K562 (cell line): ENCODE measurements around the gene KLHL35. TPM values are rescaled to one million over a fixed set of nuclear protein-coding genes. Genes with fewer than 3 reads are reported as not detected.

Experiments
- EP300 ChIP-seq: IDR thresholded peaks from 2 replicates; pipeline ENCODE4 v1.6.1; 2012; ENCODE audit warnings: low read length, improper control_type of control experiment
- GATA2 ChIP-seq: sonication (generic); formaldehyde crosslinking; IDR thresholded peaks from 2 replicates; pipeline ENCODE4 v1.4.0; 2020; ENCODE audit warnings: mild to moderate bottlenecking, missing genetic modification reagents
- KLF16 ChIP-seq: IDR thresholded peaks from 2 replicates; pipeline ENCODE4 v1.6.1; 2016; ENCODE audit warnings: antibody characterized with exemption
- MAFK ChIP-seq: IDR thresholded peaks from 2 replicates; pipeline ENCODE4 v1.6.1; 2011; ENCODE audit warnings: low read length, improper control_type of control experiment
- RBM15 ChIP-seq: fragments of 200-400 bp; formaldehyde crosslinking; IDR thresholded peaks from 2 replicates; pipeline ENCODE4 v1.6.1; 2018; ENCODE audit warnings: mild to moderate bottlenecking, low read length, moderate library complexity; ENCODE audit not compliant: insufficient read depth
- RCOR1 ChIP-seq, 2 experiments: IDR thresholded peaks; 2 replicates each; pipeline ENCODE4 v1.6.1; 2012; ENCODE audit warnings: low read depth in 2 of 2, low read length in 2 of 2, borderline replicate concordance in 1 of 2, improper control_type of control experiment in 1 of 2
- TCF3 ChIP-seq: sonication (generic); formaldehyde crosslinking; IDR thresholded peaks from 2 replicates; pipeline ENCODE4 v1.4.0; 2020; ENCODE audit warnings: mild to moderate bottlenecking, missing genetic modification reagents
- ZEB2 ChIP-seq: fragments of 450-650 bp; IDR thresholded peaks from 2 replicates; pipeline ENCODE4 v1.6.1; 2016
- ZKSCAN1 ChIP-seq: fragments of 150-350 bp; IDR thresholded peaks from 2 replicates; pipeline ENCODE4 v1.6.1; 2016; ENCODE audit warnings: low read depth, low read length
- polyA plus RNA-seq, 8 experiments: library from polyadenylated mRNA; depleted of rRNA in 4 of 8; stranded (reverse) in 5 of 8; unstranded in 3 of 8; fragments of >200 nt; fragmentation: Nextera tagmentation in 2 of 8; fragmentation: Illumina TruSeq in 1 of 8; extraction: Ambion mirVana in 2 of 8; extraction: Trizol in 1 of 8; gene quantifications; 2 replicates each; pipeline versions ENCODE4 v1.2.1 to v1.2.3, GENCODE V29; 2011 to 2014; ENCODE audit warnings: inconsistent platforms in 1 of 8, missing spikeins in 1 of 8
- total RNA-seq, 7 experiments: library from RNA; depleted of rRNA in 6 of 7; stranded (reverse); fragments of >200 nt in 6 of 7; fragmentation: Illumina TruSeq in 2 of 7; extraction: Trizol in 2 of 7; gene quantifications; 2 replicates each; pipeline versions ENCODE4 v1.2.1 to v1.2.3, GENCODE V29; 2011 to 2021; ENCODE audit warnings: low replicate concordance in 1 of 7
- TF ChIP-seq, protein P1 (sequence below), 3 experiments: IDR thresholded peaks in 2 of 3; conservative IDR thresholded peaks in 1 of 3; 2 replicates each; pipeline ENCODE4 v1.5.1; 2011 to 2012; ENCODE audit warnings: low read length in 3 of 3, mild to moderate bottlenecking in 3 of 3, control low read depth in 2 of 3, improper control_type of control experiment in 1 of 3, inconsistent platforms in 1 of 3, low read depth in 1 of 3, mixed read lengths in 1 of 3, moderate library complexity in 1 of 3; ENCODE audit not compliant: insufficient read depth in 2 of 3
- TF ChIP-seq, protein P2 (sequence below): IDR thresholded peaks from 3 replicates; pipeline ENCODE4 v1.6.1; 2011; ENCODE audit warnings: borderline replicate concordance, mild to moderate bottlenecking, moderate library complexity; ENCODE audit not compliant: insufficient read length; ENCODE audit errors: extremely low read depth
- TF ChIP-seq, protein P3 (sequence below): sonication (generic); formaldehyde crosslinking; IDR thresholded peaks from 2 replicates; pipeline ENCODE4 v1.9.0; 2022; ENCODE audit warnings: mild to moderate bottlenecking, missing genetic modification reagents
- TF ChIP-seq, protein P4 (sequence below): fragments of 450-650 bp; IDR thresholded peaks from 2 replicates; pipeline ENCODE4 v1.6.1; 2016
- TF ChIP-seq, protein P5 (sequence below): fragments of 450-650 bp; IDR thresholded peaks from 2 replicates; pipeline ENCODE4 v1.6.1; 2018; ENCODE audit not compliant: partially characterized antibody

The KLHL35 gene
- total and polyA plus RNA-seq, 9 of the 15 experiments (the other 6 are each of a cell fraction or from before 2014, with no cell fraction given), result not detected

DNA sequence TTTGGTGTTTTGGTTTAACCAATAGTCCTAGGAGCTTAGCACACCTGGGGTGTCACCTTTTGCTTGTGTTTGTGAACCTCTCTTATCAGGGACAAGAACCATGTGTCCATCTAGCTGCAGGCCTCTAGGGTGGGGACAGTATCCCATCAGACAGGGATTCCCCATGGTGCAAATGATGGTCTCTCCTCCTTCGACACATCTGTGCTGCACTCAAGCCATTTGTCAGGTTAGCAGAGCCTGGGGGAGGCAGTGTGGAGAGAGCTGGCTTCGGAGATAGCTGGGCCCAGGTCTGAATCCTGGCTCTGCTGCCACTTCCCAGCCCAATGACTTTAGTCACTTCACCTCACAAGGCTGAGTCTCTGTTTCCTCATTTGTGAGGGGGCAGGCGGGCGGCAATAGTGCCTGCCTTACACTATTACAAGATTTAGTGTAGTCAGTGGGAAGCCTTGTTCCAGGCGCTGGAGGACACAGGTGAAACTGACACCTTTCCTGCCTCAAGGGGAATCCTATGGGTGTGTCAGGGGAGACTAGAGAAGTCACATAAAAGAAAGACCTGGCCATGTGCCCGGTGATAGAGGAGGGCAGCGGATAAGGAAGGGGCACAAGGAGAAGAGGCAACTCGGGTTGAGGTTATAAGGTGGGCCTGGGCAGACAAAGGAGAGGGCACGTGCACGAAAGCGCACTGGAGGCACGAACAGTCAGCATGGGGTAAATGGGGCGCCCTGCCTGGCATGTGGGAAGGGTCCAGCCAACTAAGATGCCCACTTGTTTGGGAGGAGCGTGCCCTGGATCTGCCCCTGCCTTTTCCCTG lies 12.6 kb downstream of the KLHL35 start (continued):
- TF ChIP-seq, protein P1, sequence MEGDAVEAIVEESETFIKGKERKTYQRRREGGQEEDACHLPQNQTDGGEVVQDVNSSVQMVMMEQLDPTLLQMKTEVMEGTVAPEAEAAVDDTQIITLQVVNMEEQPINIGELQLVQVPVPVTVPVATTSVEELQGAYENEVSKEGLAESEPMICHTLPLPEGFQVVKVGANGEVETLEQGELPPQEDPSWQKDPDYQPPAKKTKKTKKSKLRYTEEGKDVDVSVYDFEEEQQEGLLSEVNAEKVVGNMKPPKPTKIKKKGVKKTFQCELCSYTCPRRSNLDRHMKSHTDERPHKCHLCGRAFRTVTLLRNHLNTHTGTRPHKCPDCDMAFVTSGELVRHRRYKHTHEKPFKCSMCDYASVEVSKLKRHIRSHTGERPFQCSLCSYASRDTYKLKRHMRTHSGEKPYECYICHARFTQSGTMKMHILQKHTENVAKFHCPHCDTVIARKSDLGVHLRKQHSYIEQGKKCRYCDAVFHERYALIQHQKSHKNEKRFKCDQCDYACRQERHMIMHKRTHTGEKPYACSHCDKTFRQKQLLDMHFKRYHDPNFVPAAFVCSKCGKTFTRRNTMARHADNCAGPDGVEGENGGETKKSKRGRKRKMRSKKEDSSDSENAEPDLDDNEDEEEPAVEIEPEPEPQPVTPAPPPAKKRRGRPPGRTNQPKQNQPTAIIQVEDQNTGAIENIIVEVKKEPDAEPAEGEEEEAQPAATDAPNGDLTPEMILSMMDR (IDR thresholded peaks at IDR 0.05 in 2 of 3, conservative IDR thresholded peaks at IDR 0.05 in 1 of 3; ENCODE audit: insufficient read depth in 2 of 3, low read depth in 1 of 3, low read length in 3 of 3), result peak in 1 of 3 experiments; percentile 15; a peak in 1 of 6 replicates
- TF ChIP-seq, protein P2, sequence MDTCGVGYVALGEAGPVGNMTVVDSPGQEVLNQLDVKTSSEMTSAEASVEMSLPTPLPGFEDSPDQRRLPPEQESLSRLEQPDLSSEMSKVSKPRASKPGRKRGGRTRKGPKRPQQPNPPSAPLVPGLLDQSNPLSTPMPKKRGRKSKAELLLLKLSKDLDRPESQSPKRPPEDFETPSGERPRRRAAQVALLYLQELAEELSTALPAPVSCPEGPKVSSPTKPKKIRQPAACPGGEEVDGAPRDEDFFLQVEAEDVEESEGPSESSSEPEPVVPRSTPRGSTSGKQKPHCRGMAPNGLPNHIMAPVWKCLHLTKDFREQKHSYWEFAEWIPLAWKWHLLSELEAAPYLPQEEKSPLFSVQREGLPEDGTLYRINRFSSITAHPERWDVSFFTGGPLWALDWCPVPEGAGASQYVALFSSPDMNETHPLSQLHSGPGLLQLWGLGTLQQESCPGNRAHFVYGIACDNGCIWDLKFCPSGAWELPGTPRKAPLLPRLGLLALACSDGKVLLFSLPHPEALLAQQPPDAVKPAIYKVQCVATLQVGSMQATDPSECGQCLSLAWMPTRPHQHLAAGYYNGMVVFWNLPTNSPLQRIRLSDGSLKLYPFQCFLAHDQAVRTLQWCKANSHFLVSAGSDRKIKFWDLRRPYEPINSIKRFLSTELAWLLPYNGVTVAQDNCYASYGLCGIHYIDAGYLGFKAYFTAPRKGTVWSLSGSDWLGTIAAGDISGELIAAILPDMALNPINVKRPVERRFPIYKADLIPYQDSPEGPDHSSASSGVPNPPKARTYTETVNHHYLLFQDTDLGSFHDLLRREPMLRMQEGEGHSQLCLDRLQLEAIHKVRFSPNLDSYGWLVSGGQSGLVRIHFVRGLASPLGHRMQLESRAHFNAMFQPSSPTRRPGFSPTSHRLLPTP, result no peak
- TF ChIP-seq EP300 (peak; percentile 39; the same call in 1 of the 2 replicates), TCF3 (CRISPR knock-in tag) (peak; percentile 86), ZKSCAN1 (no peak), GATA2 (peak; percentile 72), ZEB2 (peak; percentile 55; the same call in 1 of the 2 replicates), RCOR1 (IDR thresholded peaks at IDR 0.05; ENCODE audit: borderline replicate concordance in 1 of 2, low read depth in 2 of 2, low read length in 2 of 2) (0 out of 4 replicates have a peak, but pooled peaks of 1 of the 2 experiments have one; percentile 49), RBM15 (no peak), MAFK (no peak), KLF16 (peak; percentile 58; the same call in 1 of the 2 replicates)
- TF ChIP-seq, protein P3, sequence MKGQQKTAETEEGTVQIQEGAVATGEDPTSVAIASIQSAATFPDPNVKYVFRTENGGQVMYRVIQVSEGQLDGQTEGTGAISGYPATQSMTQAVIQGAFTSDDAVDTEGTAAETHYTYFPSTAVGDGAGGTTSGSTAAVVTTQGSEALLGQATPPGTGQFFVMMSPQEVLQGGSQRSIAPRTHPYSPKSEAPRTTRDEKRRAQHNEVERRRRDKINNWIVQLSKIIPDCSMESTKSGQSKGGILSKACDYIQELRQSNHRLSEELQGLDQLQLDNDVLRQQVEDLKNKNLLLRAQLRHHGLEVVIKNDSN (CRISPR knock-in tag), result peak; percentile 41; the same call in 1 of the 2 replicates
- TF ChIP-seq, protein P4, sequence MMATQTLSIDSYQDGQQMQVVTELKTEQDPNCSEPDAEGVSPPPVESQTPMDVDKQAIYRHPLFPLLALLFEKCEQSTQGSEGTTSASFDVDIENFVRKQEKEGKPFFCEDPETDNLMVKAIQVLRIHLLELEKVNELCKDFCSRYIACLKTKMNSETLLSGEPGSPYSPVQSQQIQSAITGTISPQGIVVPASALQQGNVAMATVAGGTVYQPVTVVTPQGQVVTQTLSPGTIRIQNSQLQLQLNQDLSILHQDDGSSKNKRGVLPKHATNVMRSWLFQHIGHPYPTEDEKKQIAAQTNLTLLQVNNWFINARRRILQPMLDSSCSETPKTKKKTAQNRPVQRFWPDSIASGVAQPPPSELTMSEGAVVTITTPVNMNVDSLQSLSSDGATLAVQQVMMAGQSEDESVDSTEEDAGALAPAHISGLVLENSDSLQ, result peak; percentile 34; the same call in 1 of the 2 replicates
- TF ChIP-seq, protein P5, sequence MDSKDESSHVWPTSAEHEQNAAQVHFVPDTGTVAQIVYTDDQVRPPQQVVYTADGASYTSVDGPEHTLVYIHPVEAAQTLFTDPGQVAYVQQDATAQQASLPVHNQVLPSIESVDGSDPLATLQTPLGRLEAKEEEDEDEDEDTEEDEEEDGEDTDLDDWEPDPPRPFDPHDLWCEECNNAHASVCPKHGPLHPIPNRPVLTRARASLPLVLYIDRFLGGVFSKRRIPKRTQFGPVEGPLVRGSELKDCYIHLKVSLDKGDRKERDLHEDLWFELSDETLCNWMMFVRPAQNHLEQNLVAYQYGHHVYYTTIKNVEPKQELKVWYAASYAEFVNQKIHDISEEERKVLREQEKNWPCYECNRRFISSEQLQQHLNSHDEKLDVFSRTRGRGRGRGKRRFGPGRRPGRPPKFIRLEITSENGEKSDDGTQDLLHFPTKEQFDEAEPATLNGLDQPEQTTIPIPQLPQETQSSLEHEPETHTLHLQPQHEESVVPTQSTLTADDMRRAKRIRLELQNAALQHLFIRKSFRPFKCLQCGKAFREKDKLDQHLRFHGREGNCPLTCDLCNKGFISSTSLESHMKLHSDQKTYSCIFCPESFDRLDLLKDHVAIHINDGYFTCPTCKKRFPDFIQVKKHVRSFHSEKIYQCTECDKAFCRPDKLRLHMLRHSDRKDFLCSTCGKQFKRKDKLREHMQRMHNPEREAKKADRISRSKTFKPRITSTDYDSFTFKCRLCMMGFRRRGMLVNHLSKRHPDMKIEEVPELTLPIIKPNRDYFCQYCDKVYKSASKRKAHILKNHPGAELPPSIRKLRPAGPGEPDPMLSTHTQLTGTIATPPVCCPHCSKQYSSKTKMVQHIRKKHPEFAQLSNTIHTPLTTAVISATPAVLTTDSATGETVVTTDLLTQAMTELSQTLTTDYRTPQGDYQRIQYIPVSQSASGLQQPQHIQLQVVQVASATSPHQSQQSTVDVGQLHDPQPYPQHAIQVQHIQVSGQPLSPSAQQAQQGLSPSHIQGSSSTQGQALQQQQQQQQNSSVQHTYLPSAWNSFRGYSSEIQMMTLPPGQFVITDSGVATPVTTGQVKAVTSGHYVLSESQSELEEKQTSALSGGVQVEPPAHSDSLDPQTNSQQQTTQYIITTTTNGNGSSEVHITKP, result peak; percentile 72
